ENCODE results near the gene SCPEP1. TPM values are rescaled to one million over a fixed set of nuclear protein-coding genes. Genes with fewer than 3 reads are reported as not detected.

Gene SCPEP1
- total and polyA plus RNA-seq, 2 of the 13 experiments (the other 11 are each of a cell fraction or from before 2014, with no cell fraction given) = 24.3 to 27.3 TPM

DNA sequence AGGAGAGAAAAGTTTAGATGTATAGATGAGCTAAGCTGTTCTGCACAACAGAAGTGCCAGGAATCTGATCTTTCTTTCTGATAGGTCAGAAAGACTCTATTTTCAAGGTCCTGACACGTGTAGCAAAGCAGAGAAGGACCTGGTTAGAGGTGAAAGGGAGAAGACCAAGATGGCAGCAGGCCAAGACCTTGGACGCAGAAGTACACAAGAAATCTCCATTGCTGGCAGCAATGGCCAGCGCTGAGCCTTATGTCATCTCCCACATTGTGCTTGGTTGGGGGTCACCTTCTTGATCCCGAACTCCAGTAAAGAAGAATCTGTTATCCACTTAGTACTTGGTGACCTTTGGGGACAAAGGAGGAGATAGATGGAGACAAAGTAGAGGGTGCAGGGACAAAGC, 65.3 kb downstream of the SCPEP1 start:
- FAIRE-seq (no peak), ATAC-seq (no peak), DNase-seq (ENCODE audit: low spot score) (no peak)
- Histone ChIP-seq H3K4me1 (ENCODE audit: insufficient read depth, low read length) (no peaks in the 10 kb centered on the region; the same call in 1 of the 2 replicates), H3K4me3 (replicated peaks in 1 of 3; ENCODE audit: insufficient read depth in 1 of 3, low read depth in 2 of 3, low read length in 3 of 3) (no peak overlapping the region), H3K9ac (ENCODE audit: insufficient read depth, low read depth, low read length) (no peak overlapping the region), H3K36me3 (replicated peaks in 1 of 2; ENCODE audit: control insufficient read depth in 1 of 2, insufficient read depth in 2 of 2, low read length in 2 of 2) (no peaks in the 10 kb centered on the region), H3K27ac (ENCODE audit: extremely low read length, insufficient read depth, low read length) (no peak overlapping the region), H3K27me3 (ENCODE audit: control insufficient read depth in 1 of 2, insufficient read depth in 2 of 2, low read length in 2 of 2) (peaks cover 5 to 13% of the 10 kb centered on the region in 2 experiments; a peak in 4 of 5 replicates), H3K9me3 (ENCODE audit: low read length) (no peaks in the 10 kb centered on the region), H3K4me2 (ENCODE audit: low read depth, low read length) (no peak overlapping the region), H2AFZ (ENCODE audit: low read length) (no peak overlapping the region), H3K79me2 (ENCODE audit: insufficient read depth, low read length) (no peaks in the 10 kb centered on the region), H4K20me1 (ENCODE audit: insufficient read depth, low read length) (no peaks in the 10 kb centered on the region)
- ChIA-PET CTCF (ENCODE audit: low intra/inter-chr PET ratio, low total read pairs) (no interaction called here), POLR2A (no interaction called here)
- in situ Hi-C loops (cut with HindIII; ENCODE audit: extremely low pct_ligation_motif_present, low pct_unique_long_range_greater_than_20kb) = no loop called here
- no TSS peak for BruUV-seq (replicated peaks)
- intact Hi-C loops (cut with micrococcal nuclease; ENCODE audit: unreplicated experiment) = no loop called here
- TF ChIP-seq ZNF7 (CRISPR knock-in tag; IDR thresholded peaks at IDR 0.05) = no peak
- TF ChIP-seq, protein P1, sequence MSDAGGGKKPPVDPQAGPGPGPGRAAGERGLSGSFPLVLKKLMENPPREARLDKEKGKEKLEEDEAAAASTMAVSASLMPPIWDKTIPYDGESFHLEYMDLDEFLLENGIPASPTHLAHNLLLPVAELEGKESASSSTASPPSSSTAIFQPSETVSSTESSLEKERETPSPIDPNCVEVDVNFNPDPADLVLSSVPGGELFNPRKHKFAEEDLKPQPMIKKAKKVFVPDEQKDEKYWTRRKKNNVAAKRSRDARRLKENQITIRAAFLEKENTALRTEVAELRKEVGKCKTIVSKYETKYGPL (CRISPR knock-in tag; IDR thresholded peaks at IDR 0.05) = no peak
- TF ChIP-seq ZNF329 (CRISPR knock-in tag; IDR thresholded peaks at IDR 0.05; ENCODE audit: low read depth) = no peak
- no peak for TF ChIP-seq ZZZ3 (CRISPR knock-in tag; IDR thresholded peaks at IDR 0.05; ENCODE audit: borderline replicate concordance)
- TF ChIP-seq, protein P2, sequence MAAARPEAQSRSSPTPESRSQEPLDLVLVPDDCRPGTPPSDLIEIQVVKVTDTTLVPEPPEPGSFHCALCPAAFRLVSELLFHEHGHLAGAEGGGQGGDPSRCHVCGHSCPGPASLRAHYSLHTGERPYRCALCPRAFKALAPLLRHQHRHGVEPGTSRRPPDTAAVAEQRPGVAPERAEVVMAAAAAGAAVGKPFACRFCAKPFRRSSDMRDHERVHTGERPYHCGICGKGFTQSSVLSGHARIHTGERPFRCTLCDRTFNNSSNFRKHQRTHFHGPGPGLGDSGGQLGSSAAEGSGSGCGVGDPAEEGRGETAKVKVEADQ (CRISPR knock-in tag; IDR thresholded peaks at IDR 0.05; ENCODE audit: borderline replicate concordance) = no peak
- TF ChIP-seq SRY (CRISPR knock-in tag; IDR thresholded peaks at IDR 0.05) = no peak
- no peak for TF ChIP-seq ZNF280B (CRISPR knock-in tag; IDR thresholded peaks at IDR 0.05; ENCODE audit: borderline replicate concordance)
- no peak for TF ChIP-seq RERE (CRISPR knock-in tag; IDR thresholded peaks at IDR 0.05; ENCODE audit: low read depth)
- no peak for TF ChIP-seq MEF2D (CRISPR knock-in tag; IDR thresholded peaks at IDR 0.05)
- TF ChIP-seq SSRP1 (CRISPR knock-in tag; IDR thresholded peaks at IDR 0.05) = no peak
- TF ChIP-seq RBFOX2 (IDR thresholded peaks at IDR 0.05; ENCODE audit: low read depth, low read length) = no peak
- TF ChIP-seq HCFC1 (IDR thresholded peaks at IDR 0.05; ENCODE audit: low read depth, low read length) = no peak
- TF ChIP-seq WIZ (CRISPR knock-in tag; IDR thresholded peaks at IDR 0.05) = no peak
- no peak for TF ChIP-seq ZNF850 (CRISPR knock-in tag; conservative IDR thresholded peaks at IDR 0.05)
- no peak for TF ChIP-seq ZNF235 (CRISPR knock-in tag; IDR thresholded peaks at IDR 0.05; ENCODE audit: borderline replicate concordance)
- no peak for TF ChIP-seq ELF3 (CRISPR knock-in tag; IDR thresholded peaks at IDR 0.05)
- no peak for TF ChIP-seq NBN (conservative IDR thresholded peaks at IDR 0.05)
- WGBS (ENCODE audit: low lambda C conversion rate) = 25% methylated on average over 4 of the region's 4 CpGs
